B cell (primary cell): Measurements from ENCODE around the gene ADAM19. TPM values are rescaled to one million over a fixed set of nuclear protein-coding genes. Genes with fewer than 3 reads are reported as not detected.

Source experiments
- ATAC-seq: fragments of 200-7000 bp; cut with Tn5 transposase; one replicate; pipeline ENCODE4 v1.10.0; 2021; ENCODE audit warnings: low read depth, mild to moderate bottlenecking, moderate number of reproducible peaks, moderate library complexity
- CTCF ChIA-PET: fragments of 350-600 bp; sonication (Branson Sonifier 250); formaldehyde crosslinking; loops from one replicate; lab custom pipeline; 2021; ENCODE audit warnings: antibody characterized with exemption, inconsistent platforms; lab: Charles Lee
- POLR2A ChIA-PET: fragments of 350-600 bp; sonication (Branson Sonifier 250); formaldehyde crosslinking; loops from one replicate; lab custom pipeline; 2021; ENCODE audit warnings: antibody characterized with exemption; lab: Charles Lee
- DNase-seq: peaks from one replicate; pipeline ENCODE4 v3.0.0; 2013
- H2AFZ ChIP-seq: 2 replicates; pipeline ENCODE4 v1.6.1; 2012; ENCODE audit warnings: mild to moderate bottlenecking, low read depth, low read length; ENCODE audit not compliant: insufficient read depth, poor library complexity, severe bottlenecking
- H3K27ac ChIP-seq, 2 donors: 1 replicate in 1 of 2; 2 replicates in 1 of 2; pipeline ENCODE4 v1.5.1; 2012 to 2013; ENCODE audit warnings: low read length in 2 of 2, mild to moderate bottlenecking in 2 of 2, moderate library complexity in 1 of 2
- H3K27me3 ChIP-seq, 4 experiments: fragments of 200-600 bp in 1 of 4; sonication (generic) in 1 of 4; replicated peaks in 1 of 4; 1 replicate in 2 of 4; 2 replicates in 2 of 4; pipeline versions ENCODE4 v1.6.1 to v1.7.0; 2013 to 2016; ENCODE audit warnings: low read length in 3 of 4, mild to moderate bottlenecking in 2 of 4, mixed read lengths in 1 of 4, moderate library complexity in 1 of 4; ENCODE audit not compliant: insufficient read depth in 4 of 4, control insufficient read depth in 3 of 4; ENCODE audit errors: control extremely low read depth in 1 of 4
- H3K36me3 ChIP-seq, 2 experiments: replicated peaks in 1 of 2; 1 replicate in 1 of 2; 2 replicates in 1 of 2; pipeline versions ENCODE4 v1.6.1 to v1.7.1; 2013; ENCODE audit warnings: low read length in 1 of 2; ENCODE audit not compliant: insufficient read depth in 2 of 2, control insufficient read depth in 1 of 2; ENCODE audit errors: control extremely low read depth in 1 of 2, extremely low read depth in 1 of 2
- H3K4me1 ChIP-seq, 2 donors: fragments of 200-600 bp in 1 of 2; sonication (generic) in 1 of 2; 1 replicate in 1 of 2; 2 replicates in 1 of 2; pipeline versions ENCODE4 v1.5.1 to v1.6.1; 2013 to 2017; ENCODE audit warnings: low read length in 2 of 2; ENCODE audit not compliant: control insufficient read depth in 2 of 2, insufficient read depth in 2 of 2
- H3K4me2 ChIP-seq: replicated peaks from 2 replicates; pipeline ENCODE3; 2012; ENCODE audit warnings: mild to moderate bottlenecking, low read depth, low read length; ENCODE audit not compliant: poor library complexity, severe bottlenecking
- H3K4me3 ChIP-seq, 5 experiments: fragments of 200-600 bp in 1 of 5; sonication (generic) in 1 of 5; 1 replicate in 3 of 5; 2 replicates in 2 of 5; pipeline versions ENCODE4 v1.5.1 to v1.7.0; 2011 to 2016; ENCODE audit warnings: low read length in 4 of 5, mild to moderate bottlenecking in 4 of 5, low read depth in 2 of 5, control low read depth in 1 of 5, moderate library complexity in 1 of 5; ENCODE audit not compliant: insufficient read depth in 1 of 5; ENCODE audit errors: control extremely low read depth in 1 of 5, extremely low read depth in 1 of 5
- H3K79me2 ChIP-seq: fragments of 200-600 bp; sonication (generic); one replicate; pipeline ENCODE4 v1.6.0; 2016; ENCODE audit warnings: low read length; ENCODE audit not compliant: control insufficient read depth, insufficient read depth
- H3K9ac ChIP-seq: fragments of 200-600 bp; sonication (generic); 2 replicates; pipeline ENCODE4 v1.6.1; 2017; ENCODE audit warnings: mild to moderate bottlenecking, low read length, moderate library complexity
- H3K9me3 ChIP-seq, 3 donors: one replicate each; pipeline versions ENCODE4 v1.6.1 to v1.7.1; 2013; ENCODE audit warnings: low read length in 2 of 3; ENCODE audit not compliant: control insufficient read depth in 2 of 3, insufficient read depth in 1 of 3; ENCODE audit errors: control extremely low read depth in 1 of 3
- H4K20me1 ChIP-seq: 2 replicates; pipeline ENCODE4 v1.6.0; 2012; ENCODE audit warnings: mild to moderate bottlenecking, low read length; ENCODE audit not compliant: insufficient read depth, control insufficient read depth, poor library complexity, severe bottlenecking
- H3K27ac Mint-ChIP-seq: one replicate; pipeline ENCODE4 v1.8.0; 2021; ENCODE audit warnings: mixed read lengths
- H3K27me3 Mint-ChIP-seq: one replicate; pipeline ENCODE4 v1.8.0; 2021; ENCODE audit warnings: mixed read lengths
- H3K4me1 Mint-ChIP-seq: one replicate; pipeline ENCODE4 v1.8.0; 2021; ENCODE audit warnings: mixed read lengths
- H3K4me3 Mint-ChIP-seq: one replicate; pipeline ENCODE4 v1.8.0; 2021; ENCODE audit warnings: mixed read lengths
- H3K9me3 Mint-ChIP-seq: one replicate; pipeline ENCODE4 v1.8.0; 2022; ENCODE audit warnings: mixed read lengths; ENCODE audit not compliant: insufficient read depth
- CTCF ChIP-seq: fragments of 200-600 bp; IDR thresholded peaks from one replicate; pipeline ENCODE4 v1.8.0; 2022; ENCODE audit warnings: antibody characterized with exemption, mild to moderate bottlenecking
- EZH2 ChIP-seq: IDR thresholded peaks from 2 replicates; pipeline ENCODE4 v1.6.1; 2012; ENCODE audit warnings: borderline replicate concordance, low read depth, mild to moderate bottlenecking, moderate library complexity, low read length; ENCODE audit not compliant: insufficient read depth, poor library complexity, severe bottlenecking
- WGBS: methylation state at CpG from one replicate; pipeline ENCODE4 v1.1.5; 2013; ENCODE audit warnings: missing lambda C conversion rate; ENCODE audit not compliant: insufficient coverage; 5-methylcytosine and 5-hydroxymethylcytosine counted together
- intact Hi-C: fragments of 100-400 bp; cut with micrococcal nuclease; formaldehyde crosslinking; loops from one replicate; pipeline ENCODE4 v1.10.0; 2022
- polyA plus RNA-seq: library from polyadenylated mRNA; depleted of rRNA; stranded (reverse); fragments of >200 nt; gene quantifications from 2 replicates; pipeline ENCODE4 v1.2.3, GENCODE V29; 2012
- total RNA-seq, 2 donors: library from RNA; stranded (reverse); fragments of 120-200 nt in 1 of 2; gene quantifications; 1 replicate in 1 of 2; 2 replicates in 1 of 2; pipeline versions ENCODE4 v1.2.3 to v1.2.4, GENCODE V29; 2013 to 2022

ADAM19 gene
- total and polyA plus RNA-seq, 2 donors (not counting 1 experiment from before 2014, with no cell fraction given), result 110 to 171 TPM

- no peak for DNase-seq
- Histone ChIP-seq H3K27me3 (no peaks in the 10 kb centered on the region), H3K27ac (peak overlapping the region; percentile 70 to 83), H4K20me1 (no peaks in the 10 kb centered on the region), H3K9ac (no peak overlapping the region), H3K4me3 (no peak overlapping the region), H3K79me2 (peaks cover 46% of the 10 kb centered on the region), H3K4me2 (peak overlapping the region; percentile 67), H3K4me1 (peaks cover 69 to 74% of the 10 kb centered on the region in 2 donors), H3K9me3 (no peaks in the 10 kb centered on the region), H3K36me3 (peaks cover 4 to 88% of the 10 kb centered on the region in 2 experiments), H2AFZ (no peak overlapping the region)
- peak overlapping the region; percentile 98 for H3K27ac Mint-ChIP-seq
- intact Hi-C loops, result loop anchor here (5.0 kb wide), 4 partner anchors 32 to 333 kb away; no protein-coding TSS in a partner anchor
- CTCF ChIA-PET, result interaction anchor here (0.9 to 15.5 kb wide), 13 partner anchors 8 to 264 kb away, joined by 3 to 162 read pairs (median 7); partner anchors contain the start of genes LSM11 and NIPAL4
- peaks cover 83% of the 10 kb centered on the region for H3K4me1 Mint-ChIP-seq
- no peak for ATAC-seq
- no peak for TF ChIP-seq CTCF
- TF ChIP-seq EZH2, result no peak
- POLR2A ChIA-PET, result interaction anchor here (0.7 kb wide), 1 partner anchor 107 kb away, joined by 3 read pairs; no protein-coding TSS in a partner anchor
- WGBS, result 93% methylated on average over 12 of the region's 15 CpGs
- peak overlapping the region; percentile 30 for H3K4me3 Mint-ChIP-seq
- H3K9me3 Mint-ChIP-seq, result no peaks in the 10 kb centered on the region
- H3K27me3 Mint-ChIP-seq, result no peaks in the 10 kb centered on the region
Observed at GRCh38 chr5:157479612-157480510, 95.7 kb downstream of the ADAM19 start.
